ENCODE data around the gene CBX8. TPM values are rescaled to one million over a fixed set of nuclear protein-coding genes. Genes with fewer than 3 reads are reported as not detected.

CBX8 gene
- total RNA-seq, 1 donor from 2014 or later: 16.0 TPM

DNA sequence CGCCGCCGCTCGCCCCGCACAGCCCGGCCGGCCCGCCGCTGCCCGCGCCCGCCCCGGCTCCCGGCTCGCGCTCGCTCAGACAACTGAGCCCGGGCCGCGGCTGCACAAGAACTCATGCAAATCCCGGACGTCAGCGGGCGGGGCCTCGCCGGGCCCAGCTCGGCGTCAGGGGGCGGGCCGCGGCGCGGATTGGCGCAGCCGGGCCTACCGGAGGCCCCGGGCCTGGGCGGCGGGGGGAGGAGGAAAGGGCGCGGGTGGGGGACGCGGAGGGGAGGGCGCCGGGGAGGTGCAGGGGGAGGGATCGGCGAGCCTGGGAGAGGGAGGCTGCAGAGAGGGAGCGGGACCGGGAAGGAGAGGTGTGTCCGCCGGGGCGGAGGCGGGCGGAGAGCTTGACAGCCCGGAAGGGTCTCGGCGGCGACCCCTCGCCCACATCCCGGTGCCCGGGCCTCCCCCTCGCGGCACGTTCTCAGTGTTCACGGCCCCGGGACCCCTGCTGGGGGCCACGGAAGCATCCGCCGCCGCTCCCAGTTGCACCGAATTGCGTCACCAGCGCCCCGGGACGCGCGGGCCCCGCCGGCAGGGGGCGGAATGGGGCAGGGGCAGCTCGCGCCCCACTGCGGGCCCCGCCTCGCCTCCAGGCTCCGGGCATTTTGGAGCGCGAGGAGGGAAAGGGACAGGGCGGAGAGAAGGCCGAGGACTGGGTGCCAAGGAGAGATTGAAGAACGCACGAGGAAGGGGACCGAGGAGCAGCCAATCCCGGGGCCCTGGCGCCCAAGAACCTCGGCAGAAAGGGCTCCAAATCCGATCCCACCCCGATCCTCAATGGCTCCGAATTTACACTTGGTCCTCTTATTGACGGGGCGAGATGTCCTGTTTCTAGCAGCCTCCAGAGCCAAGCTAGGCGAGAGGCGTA, 42.7 kb upstream of the CBX8 start, which contains the start of gene CBX4:
Gene CBX4, minus strand, starts transcription at position 85 of the 913 bp plus-strand sequence. CDS start 189 bp downstream, outside the sequence.
- H3K4me1 Mint-ChIP-seq (ENCODE audit: unreplicated experiment): peaks cover 20% of the 10 kb centered on the region
- peaks cover 48% of the 10 kb centered on the region for H3K27me3 Mint-ChIP-seq
- peak; percentile 91 for DNase-seq (ENCODE audit: extremely low spot score, unreplicated experiment)
- peak within 1 kb of the TSS; percentile 94 for H3K27ac Mint-ChIP-seq
- H3K9me3 Mint-ChIP-seq: no peaks in the 10 kb centered on the region
- TF ChIP-seq, protein P1, sequence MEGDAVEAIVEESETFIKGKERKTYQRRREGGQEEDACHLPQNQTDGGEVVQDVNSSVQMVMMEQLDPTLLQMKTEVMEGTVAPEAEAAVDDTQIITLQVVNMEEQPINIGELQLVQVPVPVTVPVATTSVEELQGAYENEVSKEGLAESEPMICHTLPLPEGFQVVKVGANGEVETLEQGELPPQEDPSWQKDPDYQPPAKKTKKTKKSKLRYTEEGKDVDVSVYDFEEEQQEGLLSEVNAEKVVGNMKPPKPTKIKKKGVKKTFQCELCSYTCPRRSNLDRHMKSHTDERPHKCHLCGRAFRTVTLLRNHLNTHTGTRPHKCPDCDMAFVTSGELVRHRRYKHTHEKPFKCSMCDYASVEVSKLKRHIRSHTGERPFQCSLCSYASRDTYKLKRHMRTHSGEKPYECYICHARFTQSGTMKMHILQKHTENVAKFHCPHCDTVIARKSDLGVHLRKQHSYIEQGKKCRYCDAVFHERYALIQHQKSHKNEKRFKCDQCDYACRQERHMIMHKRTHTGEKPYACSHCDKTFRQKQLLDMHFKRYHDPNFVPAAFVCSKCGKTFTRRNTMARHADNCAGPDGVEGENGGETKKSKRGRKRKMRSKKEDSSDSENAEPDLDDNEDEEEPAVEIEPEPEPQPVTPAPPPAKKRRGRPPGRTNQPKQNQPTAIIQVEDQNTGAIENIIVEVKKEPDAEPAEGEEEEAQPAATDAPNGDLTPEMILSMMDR (conservative IDR thresholded peaks at IDR 0.05): peak; percentile 82
- peaks cover 2% of the 10 kb centered on the region for H3K36me3 Mint-ChIP-seq
- peak within 1 kb of the TSS; percentile 94 for H3K4me3 Mint-ChIP-seq

DNA sequence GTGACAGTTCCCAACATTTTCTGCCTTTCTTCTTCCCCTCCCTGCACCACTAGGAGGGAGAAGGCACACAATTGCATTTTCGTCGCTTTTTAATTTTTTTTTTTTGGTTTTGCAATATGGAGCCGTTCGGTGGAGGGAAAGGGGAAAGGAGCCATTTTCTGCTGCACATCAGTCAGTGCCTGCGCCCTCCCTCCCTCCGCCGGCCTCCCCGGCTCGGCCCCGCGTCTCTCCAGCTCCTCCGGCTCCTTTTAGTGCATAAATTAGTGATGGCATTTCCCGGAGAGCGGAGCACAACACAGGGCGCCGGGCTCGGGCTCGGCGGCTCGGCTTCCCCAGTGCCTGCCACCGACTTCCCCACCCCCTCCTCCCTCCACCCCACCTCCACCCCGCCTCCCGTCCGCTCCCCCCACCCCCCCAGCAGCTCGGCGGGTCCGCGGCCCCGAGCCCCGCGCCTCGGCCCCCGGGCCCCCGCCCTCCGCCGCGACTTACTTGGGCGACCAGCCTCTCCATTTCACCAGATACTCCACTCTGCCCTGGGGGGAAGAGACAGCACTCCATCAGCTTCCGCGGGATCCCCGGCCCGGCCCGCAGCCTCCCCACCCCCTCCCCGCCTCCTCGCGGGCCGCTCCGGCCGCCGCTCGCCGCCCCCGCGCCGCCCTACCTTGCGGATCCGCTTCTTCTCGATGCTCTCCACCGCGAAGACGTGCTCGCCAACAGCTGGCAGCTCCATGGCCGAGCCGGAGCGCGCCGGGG, 41.8 kb upstream of the CBX8 start:
- peaks cover 20% of the 10 kb centered on the region for H3K4me1 Mint-ChIP-seq (ENCODE audit: unreplicated experiment)
- H3K27ac Mint-ChIP-seq: peak overlapping the region; percentile 94
- DNase-seq (ENCODE audit: extremely low spot score, unreplicated experiment): no peak
- H3K27me3 Mint-ChIP-seq: peaks cover 50% of the 10 kb centered on the region
- H3K36me3 Mint-ChIP-seq: peaks cover 4% of the 10 kb centered on the region
- TF ChIP-seq, protein P1 (conservative IDR thresholded peaks at IDR 0.05): peak; percentile 29
- peak overlapping the region; percentile 94 for H3K4me3 Mint-ChIP-seq
- H3K9me3 Mint-ChIP-seq: no peaks in the 10 kb centered on the region

DNA sequence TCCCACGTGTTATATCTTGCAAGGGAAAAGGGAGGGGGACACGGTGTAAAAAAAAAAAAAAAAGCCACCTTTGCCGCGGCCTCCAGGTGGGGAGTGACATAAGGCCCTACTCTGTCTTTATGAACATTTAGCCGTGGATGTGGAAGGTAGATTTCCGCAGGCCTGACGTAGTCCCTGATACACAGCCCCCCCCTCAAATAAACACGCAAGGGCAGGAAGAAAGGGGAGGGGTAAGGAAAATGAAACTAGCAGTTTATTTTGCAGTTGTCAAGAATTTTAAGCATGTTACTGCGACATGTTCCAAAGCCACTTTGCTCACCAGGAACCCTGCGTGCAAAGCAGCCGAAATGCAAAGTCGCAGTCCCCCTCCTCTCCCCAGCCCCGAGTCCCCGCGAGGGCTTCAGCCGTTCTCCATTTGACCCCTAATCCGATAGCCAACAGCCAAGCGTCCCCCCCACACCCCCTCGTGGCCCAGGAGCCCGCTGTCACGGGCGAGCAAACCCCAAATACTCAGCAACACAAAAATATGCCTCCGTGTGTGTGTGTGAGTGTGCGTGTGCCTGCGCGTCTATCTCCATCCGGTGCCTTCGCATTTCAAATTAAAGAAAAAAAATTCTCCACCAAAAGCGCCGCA, 41.1 kb upstream of the CBX8 start:
- H3K4me1 Mint-ChIP-seq (ENCODE audit: unreplicated experiment): peaks cover 22% of the 10 kb centered on the region
- TF ChIP-seq, protein P1 (conservative IDR thresholded peaks at IDR 0.05): no peak
- H3K36me3 Mint-ChIP-seq: peaks cover 7% of the 10 kb centered on the region
- peaks cover 50% of the 10 kb centered on the region for H3K27me3 Mint-ChIP-seq
- peak overlapping the region; percentile 94 for H3K4me3 Mint-ChIP-seq
- no peaks in the 10 kb centered on the region for H3K9me3 Mint-ChIP-seq
- peak overlapping the region; percentile 94 for H3K27ac Mint-ChIP-seq
- DNase-seq (ENCODE audit: extremely low spot score, unreplicated experiment): no peak

DNA sequence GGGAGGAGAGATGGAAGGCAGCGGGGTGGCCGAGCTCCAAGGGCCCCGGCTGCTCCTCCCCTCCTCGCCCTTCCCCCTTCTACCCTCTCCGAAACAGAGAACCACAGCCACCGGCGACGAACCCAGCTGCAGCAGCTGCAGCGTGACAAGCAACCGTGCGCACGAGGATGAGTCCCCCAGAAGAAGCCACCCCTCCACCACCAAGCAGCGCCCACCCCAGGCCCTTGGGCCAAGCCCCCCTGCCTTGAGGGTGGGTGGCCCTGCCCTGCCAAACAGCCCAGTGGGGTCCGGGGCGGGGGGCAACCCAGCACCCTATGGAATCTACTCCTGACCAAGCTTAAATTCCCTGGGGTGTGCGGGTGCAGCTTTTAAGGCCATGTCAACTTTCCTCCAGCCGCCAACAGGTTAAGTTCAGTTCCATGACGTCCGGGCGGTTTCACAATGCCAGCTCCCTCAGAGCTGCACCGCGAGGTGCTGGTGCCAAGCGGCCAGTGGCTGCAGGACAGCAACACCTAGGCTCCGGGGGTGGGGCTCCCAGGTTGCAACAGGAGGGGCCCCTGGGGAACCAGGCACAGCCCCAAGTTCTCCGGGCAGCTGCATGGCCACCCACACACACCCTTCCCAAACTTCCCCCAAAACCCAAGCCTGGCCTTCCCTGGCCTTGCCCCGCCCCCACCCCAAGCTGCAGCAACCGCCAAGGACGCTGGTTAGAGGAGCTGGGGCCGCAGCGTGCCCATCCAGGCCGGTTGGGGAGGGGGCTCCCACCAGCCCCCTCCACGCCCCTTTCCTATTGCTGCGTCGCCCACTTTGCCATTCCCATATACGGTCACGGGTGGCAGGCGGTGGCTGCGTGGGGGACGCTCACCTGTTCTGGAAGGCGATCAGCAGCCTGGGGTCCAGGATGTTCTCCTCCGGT, 40.4 kb upstream of the CBX8 start:
- peaks cover 45% of the 10 kb centered on the region for H3K27me3 Mint-ChIP-seq
- peaks cover 21% of the 10 kb centered on the region for H3K4me1 Mint-ChIP-seq (ENCODE audit: unreplicated experiment)
- no peaks in the 10 kb centered on the region for H3K9me3 Mint-ChIP-seq
- TF ChIP-seq, protein P1 (conservative IDR thresholded peaks at IDR 0.05): no peak
- H3K36me3 Mint-ChIP-seq: peaks cover 9% of the 10 kb centered on the region
- peak overlapping the region; percentile 94 for H3K27ac Mint-ChIP-seq
- DNase-seq (ENCODE audit: extremely low spot score, unreplicated experiment): no peak
- H3K4me3 Mint-ChIP-seq: peak overlapping the region; percentile 94
